22Rv1 (cell line): ENCODE data around the gene MPP3.

Experiments
- CTCF ChIP-seq: fragments of 450-650 bp; IDR thresholded peaks from 2 replicates; pipeline ENCODE4 v1.5.1; 2017; ENCODE audit warnings: mild to moderate bottlenecking
- ZFX ChIP-seq: fragments of 450-650 bp; IDR thresholded peaks from 2 replicates; pipeline ENCODE4 v1.6.1; 2017; ENCODE audit warnings: antibody characterized with exemption, borderline replicate concordance

DNA sequence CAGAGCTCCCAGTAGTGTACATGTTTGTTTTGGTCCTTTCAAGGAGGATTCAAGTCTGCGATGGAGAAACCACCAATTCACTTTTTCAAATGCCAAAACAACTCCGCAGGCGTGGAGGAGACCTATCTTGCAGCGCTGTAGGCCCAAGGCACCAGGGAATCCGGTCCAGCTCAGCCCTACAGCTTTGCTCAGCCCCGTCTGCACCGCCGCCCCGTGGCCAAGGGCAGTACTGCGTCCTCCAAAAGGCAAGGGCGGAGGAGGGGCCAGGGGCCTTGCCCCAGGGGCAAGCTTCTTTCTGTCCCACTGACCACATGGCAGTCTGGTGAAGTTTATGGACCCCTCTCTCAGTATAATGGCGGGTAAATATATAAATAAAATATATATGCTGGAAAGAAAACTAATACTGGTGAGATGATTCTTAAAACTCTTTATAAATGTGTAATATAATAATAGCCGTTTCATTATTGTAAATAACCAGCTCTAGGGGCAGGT lies 13.3 kb upstream of the MPP3 start:
- peak; percentile 99 for TF ChIP-seq CTCF
- TF ChIP-seq ZFX = no peak
